G401.6 (cell line): ENCODE measurements around the gene ST6GALNAC4.
"Not testable (repeated sequence)": the region's sequence is repeated elsewhere in the genome, so short reads cannot be mapped to it uniquely, and the experiment has no call there.

Source experiments
- FAIRE-seq: peaks from 2 replicates; lab custom pipeline; 2012; peaks lifted over from hg19 to GRCh38; lab: Jason Lieb, UNC

ST6GALNAC4 gene

GRCh38 chr9:127870153-127870491, 46.7 kb downstream of the ST6GALNAC4 start:
- FAIRE-seq: not testable (repeated sequence)

GRCh38 chr9:127869310-127870152, 47.3 kb downstream of the ST6GALNAC4 start:
- peak; percentile 54 for FAIRE-seq

- FAIRE-seq: no peak
Observed at GRCh38 chr9:127868278-127868902, 48.5 kb downstream of the ST6GALNAC4 start.

- no peak for FAIRE-seq
Observed at GRCh38 chr9:127867356-127868277, 49.2 kb downstream of the ST6GALNAC4 start.

- FAIRE-seq: no peak
Observed at GRCh38 chr9:127866535-127866934, 50.3 kb downstream of the ST6GALNAC4 start.

GRCh38 chr9:127865645-127866464, 51.0 kb downstream of the ST6GALNAC4 start:
- FAIRE-seq: no peak

- no peak for FAIRE-seq
Observed at GRCh38 chr9:127863191-127863621, 53.6 kb downstream of the ST6GALNAC4 start.

- FAIRE-seq: no peak
Observed at GRCh38 chr9:127862075-127863011, 54.5 kb downstream of the ST6GALNAC4 start.

GRCh38 chr9:127860779-127861178, 56.1 kb downstream of the ST6GALNAC4 start:
- no peak for FAIRE-seq

- no peak for FAIRE-seq
Observed at GRCh38 chr9:127860260-127860659, 56.6 kb downstream of the ST6GALNAC4 start.

- FAIRE-seq: no peak
Observed at GRCh38 chr9:127858041-127858512, 58.8 kb downstream of the ST6GALNAC4 start.
